Activated naive CD4-positive, alpha-beta T cell treated with anti-CD3 and anti-CD28 coated beads, Interleukin-2, amount 50 U/mL, for 72 hours (primary cell): ENCODE data around the gene ERC2. TPM values are rescaled to one million over a fixed set of nuclear protein-coding genes. Genes with fewer than 3 reads are reported as not detected.
"Not testable (repeated sequence)": the region's sequence is repeated elsewhere in the genome, so short reads cannot be mapped to it uniquely, and the experiment has no call there.

Experiments
- ATAC-seq, 2 donors: fragments of 150-1000 bp; cut with Tn5 transposase; 2 replicates each; pipeline ENCODE4 v1.10.0; 2021; ENCODE audit warnings: mild to moderate bottlenecking in 2 of 2, moderate library complexity in 2 of 2
- DNase-seq, 2 donors: peaks; one replicate each; pipeline ENCODE4 v3.0.0; 2021 to 2022; ENCODE audit warnings: low spot score in 2 of 2
- H3K27ac Mint-ChIP-seq, 2 donors: one replicate each; pipeline ENCODE4 v1.8.0; 2022; ENCODE audit warnings: mild to moderate bottlenecking in 2 of 2, mixed read lengths in 2 of 2
- H3K36me3 Mint-ChIP-seq, 2 donors: one replicate each; pipeline ENCODE4 v1.8.0; 2022; ENCODE audit warnings: mixed read lengths in 2 of 2
- H3K9me3 Mint-ChIP-seq, 2 donors: one replicate each; pipeline ENCODE4 v1.8.0; 2022; ENCODE audit warnings: mixed read lengths in 2 of 2
- total RNA-seq, 2 donors: library from RNA; stranded (reverse); gene quantifications; one replicate each; pipeline ENCODE4 v1.2.3, GENCODE V29; 2022

The ERC2 gene
- total RNA-seq, 2 donors from 2014 or later, result 0.58 TPM; not detected in 1

GRCh38 chr3:56015374-56015773, 452.9 kb downstream of the ERC2 start:
- not testable (repeated sequence) for DNase-seq, H3K36me3 Mint-ChIP-seq, ATAC-seq, H3K27ac Mint-ChIP-seq, H3K9me3 Mint-ChIP-seq

GRCh38 chr3:56012721-56013120, 455.5 kb downstream of the ERC2 start:
- H3K27ac Mint-ChIP-seq, result no peak overlapping the region
- no peak for DNase-seq
- peaks cover 5 to 7% of the 10 kb centered on the region in 2 donors for H3K9me3 Mint-ChIP-seq
- H3K36me3 Mint-ChIP-seq, result no peaks in the 10 kb centered on the region
- ATAC-seq, result no peak

GRCh38 chr3:56005196-56005805, 463.0 kb downstream of the ERC2 start:
- DNase-seq (no peak), ATAC-seq (no peak)
- H3K36me3 Mint-ChIP-seq, result no peaks in the 10 kb centered on the region
- no peak overlapping the region for H3K27ac Mint-ChIP-seq
- peaks cover 0 to 3% of the 10 kb centered on the region in 2 donors for H3K9me3 Mint-ChIP-seq

- ATAC-seq (no peak), DNase-seq (no peak)
- Mint-ChIP-seq H3K27ac (no peak overlapping the region), H3K36me3 (no peaks in the 10 kb centered on the region), H3K9me3 (peaks cover 0 to 3% of the 10 kb centered on the region in 2 donors)
Measured at GRCh38 chr3:56003129-56003528, 465.1 kb downstream of the ERC2 start.

GRCh38 chr3:56001991-56002390, 466.3 kb downstream of the ERC2 start:
- Mint-ChIP-seq H3K27ac (no peak overlapping the region), H3K9me3 (peaks cover 0 to 3% of the 10 kb centered on the region in 2 donors), H3K36me3 (no peaks in the 10 kb centered on the region)
- DNase-seq (no peak), ATAC-seq (no peak)

GRCh38 chr3:56001537-56001936, 466.7 kb downstream of the ERC2 start:
- ATAC-seq (no peak), DNase-seq (no peak)
- Mint-ChIP-seq H3K9me3 (peaks cover 0 to 3% of the 10 kb centered on the region in 2 donors), H3K27ac (no peak overlapping the region), H3K36me3 (no peaks in the 10 kb centered on the region)

- ATAC-seq (no peak), DNase-seq (no peak)
- Mint-ChIP-seq H3K36me3 (no peaks in the 10 kb centered on the region), H3K27ac (no peak overlapping the region), H3K9me3 (no peaks in the 10 kb centered on the region)
Measured at GRCh38 chr3:55989366-55989765, 478.9 kb downstream of the ERC2 start.

- H3K27ac Mint-ChIP-seq, result no peak overlapping the region
- ATAC-seq (no peak), DNase-seq (no peak)
- H3K36me3 Mint-ChIP-seq, result no peaks in the 10 kb centered on the region
- no peaks in the 10 kb centered on the region for H3K9me3 Mint-ChIP-seq
Measured at GRCh38 chr3:55988905-55989304, 479.4 kb downstream of the ERC2 start.

GRCh38 chr3:55984626-55985025, 483.6 kb downstream of the ERC2 start:
- DNase-seq, result no peak
- no peak overlapping the region for H3K27ac Mint-ChIP-seq
- no peaks in the 10 kb centered on the region for H3K36me3 Mint-ChIP-seq
- H3K9me3 Mint-ChIP-seq, result no peaks in the 10 kb centered on the region
- no peak for ATAC-seq

GRCh38 chr3:55978953-55979352, 489.3 kb downstream of the ERC2 start:
- ATAC-seq (no peak), DNase-seq (no peak)
- Mint-ChIP-seq H3K9me3 (peaks cover 0 to 4% of the 10 kb centered on the region in 2 donors), H3K36me3 (no peaks in the 10 kb centered on the region), H3K27ac (no peak overlapping the region)

- peaks cover 0 to 8% of the 10 kb centered on the region in 2 donors for H3K9me3 Mint-ChIP-seq
- H3K27ac Mint-ChIP-seq, result no peak overlapping the region
- ATAC-seq (no peak), DNase-seq (no peak)
- no peaks in the 10 kb centered on the region for H3K36me3 Mint-ChIP-seq
Measured at GRCh38 chr3:55974421-55975165, 493.7 kb downstream of the ERC2 start.

GRCh38 chr3:55969634-55970033, 498.6 kb downstream of the ERC2 start:
- H3K36me3 Mint-ChIP-seq, result no peaks in the 10 kb centered on the region
- no peak for DNase-seq
- H3K9me3 Mint-ChIP-seq, result peaks cover 0 to 4% of the 10 kb centered on the region in 2 donors
- no peak for ATAC-seq
- H3K27ac Mint-ChIP-seq, result no peak overlapping the region

- ATAC-seq, result no peak
- peaks cover 0 to 4% of the 10 kb centered on the region in 2 donors for H3K9me3 Mint-ChIP-seq
- H3K27ac Mint-ChIP-seq, result no peak overlapping the region
- no peaks in the 10 kb centered on the region for H3K36me3 Mint-ChIP-seq
- DNase-seq, result no peak
Measured at GRCh38 chr3:55968331-55968730, 499.9 kb downstream of the ERC2 start.

- no peak overlapping the region for H3K27ac Mint-ChIP-seq
- H3K36me3 Mint-ChIP-seq, result no peaks in the 10 kb centered on the region
- ATAC-seq, result no peak
- no peak for DNase-seq
- H3K9me3 Mint-ChIP-seq, result no peaks in the 10 kb centered on the region
Measured at GRCh38 chr3:55966566-55966965, 501.7 kb downstream of the ERC2 start.

GRCh38 chr3:55965776-55966175, 502.5 kb downstream of the ERC2 start:
- no peak for DNase-seq
- H3K27ac Mint-ChIP-seq, result peak overlapping the region in 1 of 2 donors; percentile 62
- H3K36me3 Mint-ChIP-seq, result no peaks in the 10 kb centered on the region
- peaks cover 4 to 5% of the 10 kb centered on the region in 2 donors for H3K9me3 Mint-ChIP-seq
- peak in 1 of 2 donors; percentile 28 for ATAC-seq

- Mint-ChIP-seq H3K27ac (no peak overlapping the region), H3K36me3 (no peaks in the 10 kb centered on the region), H3K9me3 (peaks cover 4 to 5% of the 10 kb centered on the region in 2 donors)
- DNase-seq (no peak), ATAC-seq (no peak)
Measured at GRCh38 chr3:55964491-55964985, 503.7 kb downstream of the ERC2 start.

GRCh38 chr3:55963601-55964000, 504.7 kb downstream of the ERC2 start:
- no peak for ATAC-seq
- DNase-seq, result no peak
- Mint-ChIP-seq H3K9me3 (peaks cover 4 to 5% of the 10 kb centered on the region in 2 donors), H3K36me3 (no peaks in the 10 kb centered on the region), H3K27ac (no peak overlapping the region)
